HepG2 (cell line): ENCODE data around the gene GALNT9. TPM values are rescaled to one million over a fixed set of nuclear protein-coding genes. Genes with fewer than 3 reads are reported as not detected.

Source experiments
- ATAC-seq: fragments of 200-7000 bp; cut with Tn5 transposase; 3 replicates; pipeline ENCODE4 v1.9.1; 2020; ENCODE audit warnings: mild to moderate bottlenecking, moderate library complexity
- BruUV-seq: library from RNA; stranded (reverse); fragments of 400-500 nt; replicated peaks from 2 replicates; lab custom pipeline; 2021; lab: Mats Ljungman, UMichigan
- CTCF ChIA-PET: fragments of 300-600 bp; formaldehyde crosslinking; extraction: SDS; loops from one replicate; lab custom pipeline; 2021; ENCODE audit warnings: low total read pairs, inconsistent platforms, low intra/inter-chr PET ratio; lab: Yijun Ruan, JAX
- POLR2A ChIA-PET: fragments of 350-600 bp; sonication (Branson Sonifier 250); formaldehyde crosslinking; loops from one replicate; lab custom pipeline; 2020; ENCODE audit warnings: antibody characterized with exemption, inconsistent platforms; lab: Yijun Ruan, JAX
- DNase-seq: peaks from one replicate; pipeline ENCODE4 v3.0.0-alpha.2; 2015; ENCODE audit warnings: low spot score
- FAIRE-seq: peaks from 3 replicates; lab custom pipeline; 2011; peaks lifted over from hg19 to GRCh38; lab: Jason Lieb, UNC
- H2AFZ ChIP-seq: one replicate; pipeline ENCODE4 v1.6.1; 2011; ENCODE audit warnings: low read length, inconsistent platforms
- H3K27ac ChIP-seq: fragments of 300-600 bp; 3 replicates; pipeline ENCODE4 v1.8.0; 2011; ENCODE audit warnings: mixed run types, mild to moderate bottlenecking, mixed read lengths, low read length, inconsistent platforms; ENCODE audit not compliant: insufficient read depth; ENCODE audit errors: extremely low read length
- H3K27me3 ChIP-seq, 2 experiments: fragments of 200-600 bp in 1 of 2; 2 replicates in 1 of 2; 3 replicates in 1 of 2; pipeline versions ENCODE4 v1.6.0 to v1.8.0; 2011; ENCODE audit warnings: low read length in 2 of 2, mild to moderate bottlenecking in 2 of 2, moderate library complexity in 2 of 2, inconsistent platforms in 1 of 2; ENCODE audit not compliant: insufficient read depth in 2 of 2, control insufficient read depth in 1 of 2
- H3K36me3 ChIP-seq, 2 experiments: fragments of 200-600 bp in 1 of 2; replicated peaks in 1 of 2; 2 replicates in 1 of 2; 3 replicates in 1 of 2; pipeline versions ENCODE4 v1.5.1 to v1.8.0; 2011; ENCODE audit warnings: low read length in 2 of 2, inconsistent platforms in 1 of 2; ENCODE audit not compliant: insufficient read depth in 2 of 2, control insufficient read depth in 1 of 2
- H3K4me1 ChIP-seq: 2 replicates; pipeline ENCODE4 v1.5.1; 2012; ENCODE audit warnings: low read length, inconsistent platforms; ENCODE audit not compliant: insufficient read depth
- H3K4me2 ChIP-seq: 2 replicates; pipeline ENCODE4 v1.6.0; 2011; ENCODE audit warnings: low read depth, low read length, inconsistent platforms
- H3K4me3 ChIP-seq, 3 experiments: fragments of 200-600 bp in 1 of 3; sonication (generic), shearing (Covaris generic) in 1 of 3; replicated peaks in 1 of 3; 2 replicates each; pipeline ENCODE4 v1.5.1; 2011 to 2016; ENCODE audit warnings: low read length in 3 of 3, inconsistent platforms in 2 of 3, low read depth in 2 of 3, mild to moderate bottlenecking in 2 of 3, control low read depth in 1 of 3, mixed read lengths in 1 of 3; ENCODE audit not compliant: insufficient read depth in 1 of 3
- H3K79me2 ChIP-seq: one replicate; pipeline ENCODE4 v1.6.1; 2011; ENCODE audit warnings: low read length, inconsistent platforms; ENCODE audit not compliant: insufficient read depth
- H3K9ac ChIP-seq: 2 replicates; pipeline ENCODE4 v1.6.0; 2011; ENCODE audit warnings: mild to moderate bottlenecking, low read depth, low read length, inconsistent platforms; ENCODE audit not compliant: insufficient read depth
- H3K9me3 ChIP-seq: 2 replicates; pipeline ENCODE4 v1.5.1; 2012; ENCODE audit warnings: mild to moderate bottlenecking, low read length
- H4K20me1 ChIP-seq: 2 replicates; pipeline ENCODE4 v1.6.0; 2011; ENCODE audit warnings: inconsistent platforms, mild to moderate bottlenecking, low read length, moderate library complexity; ENCODE audit not compliant: insufficient read depth
- ATF7 ChIP-seq, 2 experiments: fragments of 450-650 bp in 1 of 2; sonication (generic) in 1 of 2; formaldehyde crosslinking in 1 of 2; IDR thresholded peaks; 2 replicates each; pipeline versions ENCODE4 v1.4.0 to v1.6.1; 2016 to 2020; ENCODE audit warnings: antibody characterized with exemption in 1 of 2, mild to moderate bottlenecking in 1 of 2, missing genetic modification reagents in 1 of 2
- CEBPB ChIP-seq: IDR thresholded peaks from 2 replicates; pipeline ENCODE4 v1.6.1; 2011; ENCODE audit warnings: low read depth, low read length, improper control_type of control experiment, borderline replicate concordance
- ZBTB21 ChIP-seq: sonication (generic); formaldehyde crosslinking; IDR thresholded peaks from 2 replicates; pipeline ENCODE4 v1.4.0; 2020; ENCODE audit warnings: missing genetic modification reagents
- ZNF598 ChIP-seq: sonication (generic); formaldehyde crosslinking; IDR thresholded peaks from 2 replicates; pipeline ENCODE4 v1.5.1; 2020; ENCODE audit warnings: mild to moderate bottlenecking, missing genetic modification reagents, borderline replicate concordance
- ZNF724P ChIP-seq: sonication (generic); formaldehyde crosslinking; IDR thresholded peaks from 2 replicates; pipeline ENCODE4 v1.8.0; 2022; ENCODE audit warnings: missing genetic modification reagents, borderline replicate concordance
- WGBS: methylation state at CpG from one replicate; pipeline ENCODE4 v1.1.6; 2017; ENCODE audit warnings: low lambda C conversion rate; 5-methylcytosine and 5-hydroxymethylcytosine counted together
- in situ Hi-C: cut with HindIII; loops from 2 replicates; pipeline ENCODE4 v1.10.0; 2017; ENCODE audit warnings: low pct_unique_long_range_greater_than_20kb; ENCODE audit not compliant: extremely low pct_ligation_motif_present
- intact Hi-C: fragments of 100-400 bp; cut with micrococcal nuclease; formaldehyde crosslinking; loops from one replicate; pipeline ENCODE4 v1.10.0; 2022; ENCODE audit not compliant: unreplicated experiment
- polyA plus RNA-seq, 8 experiments: library from polyadenylated mRNA; depleted of rRNA in 3 of 8; stranded (reverse) in 7 of 8; unstranded in 1 of 8; fragments of >200 nt; fragmentation: Illumina TruSeq in 4 of 8; extraction: Trizol in 4 of 8; gene quantifications; 2 replicates each; pipeline versions ENCODE4 v1.2.1 to v1.2.3, GENCODE V29; 2011 to 2016; ENCODE audit warnings: low read depth in 4 of 8, missing spikeins in 1 of 8, mixed read lengths in 1 of 8; ENCODE audit not compliant: insufficient read depth in 1 of 8
- total RNA-seq, 5 experiments: library from RNA; depleted of rRNA; stranded (reverse); fragments of >200 nt; fragmentation: Illumina TruSeq; extraction: Trizol; gene quantifications; 2 replicates each; pipeline ENCODE4 v1.2.3, GENCODE V29; 2016; ENCODE audit warnings: low read depth in 1 of 5

Gene GALNT9
- total and polyA plus RNA-seq, 2 of the 13 experiments (the other 11 are each of a cell fraction or from before 2014, with no cell fraction given): 0.04 TPM; not detected in 1

- Histone ChIP-seq H3K9ac (no peak overlapping the region), H3K9me3 (no peaks in the 10 kb centered on the region), H3K79me2 (no peaks in the 10 kb centered on the region), H4K20me1 (no peaks in the 10 kb centered on the region), H3K4me3 (no peak overlapping the region), H3K4me1 (no peaks in the 10 kb centered on the region), H3K36me3 (no peaks in the 10 kb centered on the region), H3K27me3 (peaks cover 2 to 19% of the 10 kb centered on the region in 2 experiments; a peak in 3 of 5 replicates), H3K4me2 (no peak overlapping the region), H2AFZ (no peak overlapping the region), H3K27ac (no peak overlapping the region)
- POLR2A ChIA-PET: no interaction called here
- peak; percentile 56 for ATAC-seq
- in situ Hi-C loops (no loop called here), intact Hi-C loops (no loop called here)
- TF ChIP-seq ZBTB21 (CRISPR knock-in tag) (no peak), ZNF724P (CRISPR knock-in tag) (no peak), ZNF598 (CRISPR knock-in tag) (no peak)
- CTCF ChIA-PET: no interaction called here
- BruUV-seq: no TSS peak
- 25% methylated on average over 20 of the region's 30 CpGs for WGBS
- no peak for DNase-seq
- FAIRE-seq: no peak
Measured at GRCh38 chr12:132302466-132303358, 26.7 kb downstream of the GALNT9 start.

- no TSS peak for BruUV-seq
- FAIRE-seq (no peak), ATAC-seq (peak; percentile 64), DNase-seq (no peak)
- Histone ChIP-seq H3K79me2 (no peaks in the 10 kb centered on the region), H4K20me1 (no peaks in the 10 kb centered on the region), H3K4me2 (no peak overlapping the region), H3K9me3 (no peaks in the 10 kb centered on the region), H2AFZ (no peak overlapping the region), H3K36me3 (no peaks in the 10 kb centered on the region), H3K4me3 (no peak overlapping the region), H3K27ac (no peak overlapping the region), H3K9ac (no peak overlapping the region), H3K27me3 (peaks cover 2 to 23% of the 10 kb centered on the region in 2 experiments; a peak in 3 of 5 replicates), H3K4me1 (no peaks in the 10 kb centered on the region)
- ChIA-PET POLR2A (no interaction called here), CTCF (no interaction called here)
- intact Hi-C loops: no loop called here
- in situ Hi-C loops: no loop called here
- TF ChIP-seq CEBPB: 0 out of 2 replicates have a peak, but pooled peaks have one; percentile 6
- no peak for TF ChIP-seq ATF7 (IDR thresholded peaks at IDR 0.05)
- TF ChIP-seq ATF7 (CRISPR knock-in tag; IDR thresholded peaks at IDR 0.05): no peak
- WGBS: 39% methylated on average over 9 of the region's 26 CpGs
Measured at GRCh38 chr12:132300789-132301722, 28.3 kb downstream of the GALNT9 start.
